SW 1271 (cell line): ENCODE results near the gene CLEC20A.
A peak's percentile ranks its signal among the peaks of the same experiment; 100 is the strongest.

Experiments
- DNase-seq, 2 experiments: peaks; one replicate each; lab custom pipeline; 2025; lab: John Stamatoyannopoulos, UW

CLEC20A gene

DNA sequence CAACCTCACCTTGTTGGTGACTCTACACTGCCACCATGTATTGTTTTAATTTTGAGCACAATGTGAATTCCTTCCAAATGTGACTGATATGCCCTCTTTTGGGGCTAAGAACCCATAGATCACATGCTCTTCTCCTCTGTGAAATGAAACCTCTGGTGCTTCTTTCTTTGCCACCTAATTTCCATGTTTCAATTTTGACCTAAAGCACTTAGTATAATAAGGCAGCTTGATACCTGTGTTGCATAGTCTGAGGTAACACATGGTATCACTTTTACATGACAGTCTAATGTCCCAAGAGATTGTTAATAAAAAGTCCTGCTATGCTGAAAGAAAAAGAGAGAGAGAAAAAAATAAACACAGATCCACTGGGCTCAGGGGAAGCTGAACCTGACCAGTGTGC is 24.2 kb downstream of the CLEC20A start:
- no peak for DNase-seq

GRCh38 chr1:178470411-178470960 is 26.3 kb downstream of the CLEC20A start:
- DNase-seq, result no peak

DNA sequence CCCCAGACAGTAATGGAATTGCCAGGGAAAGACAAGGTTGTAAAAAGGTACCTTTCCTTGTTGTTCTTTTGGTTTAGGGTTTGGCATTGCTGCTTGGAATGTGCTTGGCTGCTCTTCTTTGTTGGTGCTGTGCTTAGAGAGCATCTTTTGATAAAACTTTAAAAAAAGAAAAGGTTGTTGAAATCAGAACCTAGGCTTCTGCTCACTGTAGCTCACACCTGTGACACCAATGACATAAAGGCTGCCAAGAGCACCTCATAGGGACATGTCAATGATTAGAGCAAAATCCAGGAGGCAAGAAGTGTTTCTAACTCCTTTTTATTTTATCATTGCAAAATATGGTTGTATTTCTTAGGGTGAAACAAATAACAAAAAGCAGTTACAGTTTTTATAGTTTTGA is 28.9 kb downstream of the CLEC20A start:
- DNase-seq, result no peak

DNA sequence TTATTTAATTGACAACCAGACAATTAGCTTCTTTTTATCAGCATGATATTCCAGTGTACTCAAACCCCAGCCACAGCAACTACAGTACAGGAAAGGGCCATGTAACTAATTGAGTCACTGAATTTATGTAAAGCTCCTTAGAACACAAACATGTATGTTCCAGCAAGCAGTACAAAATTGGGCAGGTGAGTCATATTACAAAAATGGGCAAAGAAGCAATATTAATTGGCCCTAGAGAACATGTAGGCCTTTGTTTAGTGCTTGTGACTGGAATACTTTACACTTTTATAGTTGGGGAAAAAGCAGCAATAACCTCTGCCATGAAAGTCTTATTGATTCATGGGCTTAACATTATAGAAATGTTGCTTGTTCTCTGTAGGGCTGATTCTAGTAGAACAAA is 31.8 kb downstream of the CLEC20A start:
- no peak for DNase-seq

DNA sequence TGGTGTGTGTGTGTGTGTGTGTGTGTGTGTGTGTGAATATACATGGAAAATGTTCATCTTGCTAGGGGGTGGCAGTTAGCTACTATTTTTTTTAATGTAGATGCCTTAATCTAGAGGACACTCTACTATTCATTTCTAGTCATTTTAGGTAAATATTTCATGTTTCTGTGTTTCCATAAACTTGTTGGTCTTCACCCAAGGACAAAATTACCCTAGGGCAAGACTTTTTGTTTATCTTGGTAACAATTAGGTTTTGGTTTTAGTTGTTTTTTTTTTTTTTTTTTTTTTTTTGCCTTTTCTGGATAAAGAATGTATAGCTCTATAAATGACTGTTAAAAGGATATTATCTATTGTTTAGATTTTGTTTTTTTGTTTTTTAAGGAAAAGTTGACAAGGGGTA is 32.2 kb downstream of the CLEC20A start:
- DNase-seq, result no peak

GRCh38 chr1:178464141-178464540 is 32.6 kb downstream of the CLEC20A start:
- DNase-seq, result no peak

DNA sequence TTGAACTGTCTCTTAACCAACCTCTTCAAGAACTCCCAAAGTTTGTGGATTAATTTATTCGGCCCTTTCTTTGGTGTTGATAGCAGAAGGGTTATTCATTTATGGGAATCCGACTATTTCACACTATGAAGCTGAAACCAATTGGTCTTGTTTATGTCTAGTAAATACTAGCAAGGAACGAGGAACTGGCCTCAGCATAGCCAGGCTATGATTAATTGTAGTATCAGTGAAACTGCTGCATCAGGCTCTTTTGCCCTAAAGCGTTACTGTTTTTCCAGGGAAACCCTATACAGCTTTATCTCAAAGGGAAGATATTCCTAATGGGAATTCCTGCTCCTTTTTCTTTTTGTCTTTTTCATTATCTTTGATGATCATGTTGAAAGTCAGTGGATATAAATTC is 35.1 kb downstream of the CLEC20A start:
- DNase-seq, result no peak

DNA sequence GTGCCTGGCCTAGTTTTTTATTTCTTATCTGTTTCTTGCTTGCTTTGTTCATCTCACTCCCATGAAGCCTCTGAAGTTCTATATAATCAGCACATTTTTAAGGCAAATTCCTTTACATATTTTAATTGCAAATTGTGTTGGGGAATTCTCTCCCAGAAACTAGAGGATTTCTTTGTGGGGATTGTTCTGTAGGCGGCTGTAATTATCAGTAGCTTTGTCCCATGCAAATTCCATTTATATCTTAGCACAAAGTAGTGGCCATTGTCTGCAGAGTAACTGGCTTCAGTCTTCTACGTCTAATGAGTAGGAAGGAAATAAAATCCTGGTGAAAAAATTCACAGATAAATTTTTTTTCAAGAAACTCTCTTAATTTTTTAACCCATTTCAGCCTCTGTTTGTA is 35.7 kb downstream of the CLEC20A start:
- DNase-seq, result no peak

DNA sequence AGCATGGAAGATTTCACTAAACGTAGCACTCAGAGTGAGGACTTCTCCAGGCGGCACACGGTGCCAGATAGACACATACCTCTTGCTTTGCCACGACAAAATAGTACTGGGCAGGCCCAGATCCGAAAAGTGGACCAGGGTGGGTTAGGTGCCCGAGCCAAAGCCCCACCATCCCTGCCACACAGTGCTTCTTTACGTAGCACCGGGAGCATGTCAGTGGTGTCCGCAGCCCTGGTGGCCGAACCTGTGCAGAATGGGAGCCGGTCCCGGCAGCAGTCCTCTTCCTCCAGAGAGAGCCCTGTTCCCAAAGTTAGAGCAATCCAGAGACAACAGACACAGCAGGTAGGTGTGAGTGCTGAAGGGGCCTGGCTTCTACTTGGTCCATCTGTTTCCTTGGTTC is 38.6 kb downstream of the CLEC20A start:
- DNase-seq, result no peak

DNA sequence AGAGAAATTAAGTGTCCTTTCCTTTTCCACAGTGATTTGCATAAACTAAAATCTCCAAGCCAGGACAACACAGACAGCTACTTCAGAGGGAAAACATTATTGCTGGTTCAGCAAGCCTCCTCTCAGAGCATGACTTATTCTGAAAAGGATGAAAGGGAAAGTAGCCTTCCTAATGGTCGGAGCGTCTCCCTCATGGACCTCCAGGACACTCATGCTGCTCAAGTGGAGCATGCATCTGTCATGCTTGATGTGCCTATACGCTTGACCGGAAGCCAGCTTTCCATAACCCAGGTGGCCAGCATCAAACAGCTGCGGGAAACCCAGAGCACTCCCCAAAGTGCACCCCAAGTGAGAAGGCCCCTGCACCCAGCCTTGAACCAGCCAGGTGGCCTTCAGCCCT is 39.1 kb downstream of the CLEC20A start:
- no peak for DNase-seq

DNA sequence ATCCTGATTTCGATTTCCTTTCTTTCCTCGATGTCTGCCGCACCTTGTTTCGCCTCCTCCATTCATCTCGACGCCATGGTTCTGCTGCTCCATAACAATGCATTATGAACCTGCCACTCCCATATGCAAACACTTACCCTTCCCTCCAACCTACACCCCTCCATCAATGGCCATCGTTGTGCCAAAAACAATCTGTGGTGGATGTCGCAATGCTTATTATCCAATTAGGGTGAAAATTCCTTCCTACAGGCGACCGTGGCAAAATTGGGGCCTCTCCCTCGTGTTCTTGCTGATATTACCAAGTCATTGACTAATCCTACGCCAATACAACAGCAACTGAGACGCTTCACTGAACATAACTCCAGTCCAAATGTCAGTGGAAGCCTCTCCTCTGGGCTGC is 40.3 kb downstream of the CLEC20A start:
- DNase-seq, result no peak

DNA sequence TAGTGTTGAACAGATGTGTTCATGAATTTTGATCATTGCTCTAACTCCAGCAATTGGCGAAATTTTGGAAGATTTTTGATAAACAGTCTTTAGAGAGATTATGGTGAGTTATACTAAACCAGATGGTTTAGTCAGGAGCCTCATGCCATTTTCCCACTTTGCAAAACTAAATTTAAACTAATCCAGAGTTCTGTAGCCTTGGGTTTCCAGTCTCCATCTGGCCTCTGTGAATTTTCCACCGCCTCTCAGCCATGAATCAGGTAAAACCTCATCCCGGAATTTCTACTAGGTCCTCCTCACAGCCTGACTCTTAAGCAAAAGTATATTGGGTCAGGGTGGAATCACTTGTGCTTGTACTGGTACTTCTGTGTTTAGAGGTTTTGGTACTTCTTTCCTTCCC is 44.8 kb downstream of the CLEC20A start:
- no peak for DNase-seq

- peak in 1 of 2 experiments; percentile 5 for DNase-seq
Measured at GRCh38 chr1:178451529-178451928, 45.2 kb downstream of the CLEC20A start.

DNA sequence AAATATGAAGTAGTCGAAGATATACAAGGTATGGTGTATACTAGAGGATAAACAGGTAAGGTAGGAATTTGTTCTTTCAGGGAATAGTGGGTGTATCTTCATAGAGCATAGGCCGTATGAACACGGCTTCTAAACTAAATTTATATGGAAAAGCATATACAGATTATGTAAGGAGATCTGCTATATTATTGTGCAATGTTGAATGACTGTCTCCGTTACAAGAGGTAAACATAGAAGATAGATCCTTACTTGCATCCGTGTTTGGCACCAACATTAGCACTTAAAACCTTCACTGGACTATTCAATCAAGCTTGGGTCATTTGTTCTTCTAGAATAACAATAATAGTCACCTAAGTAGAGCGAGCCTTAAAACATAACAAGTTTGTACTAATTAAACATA is 45.9 kb downstream of the CLEC20A start:
- DNase-seq, result no peak

DNA sequence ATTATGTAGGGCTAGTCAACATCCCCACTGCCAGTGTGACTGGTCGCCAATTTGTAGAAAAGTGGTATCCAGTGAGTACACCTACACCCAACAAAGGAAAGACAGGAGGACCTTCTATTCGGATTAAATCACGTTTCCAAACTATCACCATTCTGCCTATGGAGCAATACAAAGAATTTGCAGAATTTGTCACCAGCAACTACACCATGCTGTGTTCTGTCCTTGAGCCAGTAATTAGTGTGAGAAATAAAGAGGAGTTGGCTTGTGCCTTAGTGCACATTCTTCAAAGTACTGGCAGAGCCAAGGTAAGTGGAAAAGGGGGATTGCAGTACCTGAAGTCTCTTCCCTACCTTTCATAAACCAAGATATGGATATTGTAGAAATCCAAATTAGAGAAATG is 53.8 kb downstream of the CLEC20A start:
- DNase-seq, result no peak

DNA sequence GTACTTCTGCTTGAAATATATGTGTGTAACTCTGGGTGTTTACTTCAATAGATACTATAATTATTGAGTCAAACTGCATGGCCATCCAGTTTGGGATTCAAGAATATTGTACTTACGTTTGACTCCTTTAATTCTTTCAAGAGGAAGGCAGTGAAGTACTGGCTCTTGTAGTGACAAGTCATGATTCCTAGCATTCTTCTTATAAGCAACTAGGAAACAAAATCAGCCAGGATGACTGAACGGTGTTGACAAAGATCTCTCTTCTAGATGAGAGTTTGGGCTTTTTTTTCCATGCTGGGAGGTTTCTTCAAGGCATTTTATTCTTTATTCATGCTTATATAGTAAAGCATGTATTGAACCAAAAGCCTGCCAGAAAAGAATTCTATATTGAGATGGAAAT is 58.3 kb downstream of the CLEC20A start:
- DNase-seq, result no peak

DNA sequence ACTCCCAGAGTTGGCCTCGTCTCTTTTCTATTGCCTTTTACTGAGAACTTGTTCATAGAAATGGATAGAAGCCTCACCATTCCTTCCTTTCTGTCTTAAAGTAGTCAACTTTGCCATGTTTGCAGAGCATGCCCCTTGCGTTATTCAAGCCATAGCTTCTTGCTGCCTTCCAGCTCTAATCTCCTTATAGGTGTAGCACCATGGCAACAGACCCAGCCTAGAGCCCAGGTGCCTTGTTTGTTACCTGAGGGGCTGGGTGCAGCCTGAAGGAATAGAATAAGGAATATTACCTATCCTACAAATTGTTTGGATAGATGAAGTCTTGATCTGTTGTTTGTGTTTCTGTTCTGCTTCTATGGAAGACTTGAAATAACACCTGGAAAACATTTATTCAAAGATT is 59.9 kb downstream of the CLEC20A start:
- no peak for DNase-seq

GRCh38 chr1:178434899-178435435 is 61.8 kb downstream of the CLEC20A start:
- DNase-seq, result no peak

DNA sequence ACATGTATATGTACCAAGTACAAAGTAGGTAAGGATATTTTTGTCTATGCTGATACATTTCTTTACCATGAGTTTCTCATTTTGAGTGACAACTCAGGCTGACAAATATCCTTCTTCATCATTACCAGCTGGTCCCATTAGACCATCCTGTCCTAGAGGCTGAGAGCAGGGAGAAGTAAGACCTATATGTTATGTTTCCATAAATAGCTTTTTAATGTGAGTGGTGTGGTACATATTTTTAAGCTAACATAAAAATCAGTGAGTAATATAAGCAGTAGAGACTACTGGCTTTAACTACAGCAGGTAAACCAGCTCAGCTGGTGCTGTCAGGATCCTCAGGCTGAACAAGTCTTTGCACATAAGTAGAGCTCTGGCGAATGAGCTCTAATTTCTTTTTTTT is 62.4 kb downstream of the CLEC20A start:
- no peak for DNase-seq
